Measurements from ENCODE around the gene SLC12A6.

DNA sequence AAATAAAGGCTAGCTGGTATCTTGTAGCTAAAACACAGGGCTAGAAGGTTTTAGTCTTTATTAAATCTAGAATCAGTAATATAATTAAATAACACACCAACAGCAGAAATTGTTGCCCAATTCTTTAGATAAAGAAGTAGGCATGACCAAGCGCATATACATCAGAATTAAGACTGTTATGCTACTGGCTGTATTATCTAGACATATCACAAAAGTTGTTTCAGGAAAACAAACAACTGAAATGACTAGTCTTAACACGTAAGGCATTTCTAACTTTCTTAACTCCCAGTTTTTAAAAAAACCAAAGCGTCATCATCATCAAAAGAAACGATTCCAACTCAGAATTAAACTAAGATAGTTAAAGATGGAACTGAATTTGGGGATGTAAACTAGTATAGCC is 57.4 kb downstream of the SLC12A6 start:
- TF ChIP-seq, protein P1, sequence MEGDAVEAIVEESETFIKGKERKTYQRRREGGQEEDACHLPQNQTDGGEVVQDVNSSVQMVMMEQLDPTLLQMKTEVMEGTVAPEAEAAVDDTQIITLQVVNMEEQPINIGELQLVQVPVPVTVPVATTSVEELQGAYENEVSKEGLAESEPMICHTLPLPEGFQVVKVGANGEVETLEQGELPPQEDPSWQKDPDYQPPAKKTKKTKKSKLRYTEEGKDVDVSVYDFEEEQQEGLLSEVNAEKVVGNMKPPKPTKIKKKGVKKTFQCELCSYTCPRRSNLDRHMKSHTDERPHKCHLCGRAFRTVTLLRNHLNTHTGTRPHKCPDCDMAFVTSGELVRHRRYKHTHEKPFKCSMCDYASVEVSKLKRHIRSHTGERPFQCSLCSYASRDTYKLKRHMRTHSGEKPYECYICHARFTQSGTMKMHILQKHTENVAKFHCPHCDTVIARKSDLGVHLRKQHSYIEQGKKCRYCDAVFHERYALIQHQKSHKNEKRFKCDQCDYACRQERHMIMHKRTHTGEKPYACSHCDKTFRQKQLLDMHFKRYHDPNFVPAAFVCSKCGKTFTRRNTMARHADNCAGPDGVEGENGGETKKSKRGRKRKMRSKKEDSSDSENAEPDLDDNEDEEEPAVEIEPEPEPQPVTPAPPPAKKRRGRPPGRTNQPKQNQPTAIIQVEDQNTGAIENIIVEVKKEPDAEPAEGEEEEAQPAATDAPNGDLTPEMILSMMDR (IDR thresholded peaks at IDR 0.05; ENCODE audit: poor library complexity, severe bottlenecking) = no peak
- TF ChIP-seq TAF1 (IDR thresholded peaks at IDR 0.05; ENCODE audit: low read depth) (no peak), MXI1 (conservative IDR thresholded peaks at IDR 0.05; ENCODE audit: poor library complexity, severe bottlenecking) (no peak)

Data from neural cell (in vitro differentiated cells).